GM21515 (cell line): ENCODE data around the gene RAB6C.
"Not testable (repeated sequence)": the region's sequence is repeated elsewhere in the genome, so short reads cannot be mapped to it uniquely, and the experiment has no call there.

Source experiments
- ATAC-seq: cut with Tn5 transposase; IDR thresholded peaks from one replicate; pipeline ENCODE4 v1.9.1; 2021; ENCODE audit not compliant: unreplicated experiment

The RAB6C gene

GRCh38 chr2:129979629-129980155, at the start of gene RAB6C:
TSS of gene RAB6C (plus strand) at chr2:129979666. CDS start at chr2:129980116, 450 bp downstream.
- not testable (repeated sequence) for ATAC-seq

- no peak for ATAC-seq
These were observed 49.0 kb upstream of the RAB6C start for GRCh38 chr2:129930451-129930850.

- not testable (repeated sequence) for ATAC-seq
These were observed 46.1 kb upstream of the RAB6C start for GRCh38 chr2:129933387-129933786.

GRCh38 chr2:129934044-129934822, 45.2 kb upstream of the RAB6C start:
- no peak for ATAC-seq

GRCh38 chr2:129935118-129935517, 44.3 kb upstream of the RAB6C start:
- ATAC-seq, result no peak

- ATAC-seq, result no peak
These were observed 43.0 kb upstream of the RAB6C start for GRCh38 chr2:129936334-129936934.

- not testable (repeated sequence) for ATAC-seq
These were observed 40.5 kb upstream of the RAB6C start for GRCh38 chr2:129938850-129939471.

GRCh38 chr2:129943456-129943855, 36.0 kb upstream of the RAB6C start:
- not testable (repeated sequence) for ATAC-seq

- ATAC-seq, result no peak
These were observed 33.9 kb upstream of the RAB6C start for GRCh38 chr2:129945557-129945956.

GRCh38 chr2:129947712-129948111, 31.8 kb upstream of the RAB6C start:
- not testable (repeated sequence) for ATAC-seq

- ATAC-seq, result not testable (repeated sequence)
These were observed 23.3 kb upstream of the RAB6C start for GRCh38 chr2:129956171-129956570.

- no peak for ATAC-seq
These were observed 21.6 kb upstream of the RAB6C start for GRCh38 chr2:129957891-129958290.

- ATAC-seq, result not testable (repeated sequence)
These were observed 20.7 kb upstream of the RAB6C start for GRCh38 chr2:129958736-129959135.

- ATAC-seq, result not testable (repeated sequence)
These were observed 10.9 kb upstream of the RAB6C start for GRCh38 chr2:129968605-129969004.

- no peak for ATAC-seq
These were observed 4.3 kb upstream of the RAB6C start for GRCh38 chr2:129975016-129975774.

- not testable (repeated sequence) for ATAC-seq
These were observed 2.5 kb upstream of the RAB6C start for GRCh38 chr2:129976969-129977368.

- ATAC-seq, result no peak
These were observed 1.5 kb upstream of the RAB6C start for GRCh38 chr2:129977986-129978385.

- not testable (repeated sequence) for ATAC-seq
These were observed 780 bp downstream of the RAB6C start for GRCh38 chr2:129980246-129980645.

GRCh38 chr2:129981689-129982088, 2.2 kb downstream of the RAB6C start:
- not testable (repeated sequence) for ATAC-seq

- ATAC-seq, result no peak
These were observed 5.0 kb downstream of the RAB6C start for GRCh38 chr2:129984426-129984825.
